Right ventricle myocardium inferior (tissue), 1 donor: Measurements from ENCODE around the gene CTSD. TPM values are rescaled to one million over a fixed set of nuclear protein-coding genes. Genes with fewer than 3 reads are reported as not detected.

Experiments
- ATAC-seq: fragments of 200-7000 bp; cut with Tn5 transposase; one replicate; pipeline ENCODE4 v1.9.1; 2020; ENCODE audit warnings: mild to moderate bottlenecking, moderate library complexity
- DNase-seq: peaks from one replicate; pipeline ENCODE4 v3.0.0; 2021; ENCODE audit errors: missing footprints
- intact Hi-C: fragments of 100-400 bp; cut with DNase I; formaldehyde crosslinking; loops from one replicate; pipeline ENCODE4 v1.11.0; 2022
- total RNA-seq: library from RNA; stranded (reverse); fragmentation: NEBNext Ultra II Directional; extraction: Animal tissue kit (Norgen Biotek cat#: 25700); gene quantifications from one replicate; pipeline ENCODE4 v1.2.1, GENCODE V29; 2021
- donor health status: DM: no; HTN: yes; CAD: no; lungs with severe emphysema.

The CTSD gene
- total RNA-seq, 1 donor from 2014 or later = 957 TPM

- ATAC-seq = peak; percentile 82
- no peak for DNase-seq
- intact Hi-C loops = loop anchor here (5.0 kb wide), 1 partner anchor 47 kb away; the partner anchor contains the start of gene CTSD
Observed at GRCh38 chr11:1714908-1715885, 48.5 kb downstream of the CTSD start.

- intact Hi-C loops = no loop called here
- ATAC-seq (no peak), DNase-seq (no peak)
Observed at GRCh38 chr11:1708716-1709115, 55.0 kb downstream of the CTSD start.

DNA sequence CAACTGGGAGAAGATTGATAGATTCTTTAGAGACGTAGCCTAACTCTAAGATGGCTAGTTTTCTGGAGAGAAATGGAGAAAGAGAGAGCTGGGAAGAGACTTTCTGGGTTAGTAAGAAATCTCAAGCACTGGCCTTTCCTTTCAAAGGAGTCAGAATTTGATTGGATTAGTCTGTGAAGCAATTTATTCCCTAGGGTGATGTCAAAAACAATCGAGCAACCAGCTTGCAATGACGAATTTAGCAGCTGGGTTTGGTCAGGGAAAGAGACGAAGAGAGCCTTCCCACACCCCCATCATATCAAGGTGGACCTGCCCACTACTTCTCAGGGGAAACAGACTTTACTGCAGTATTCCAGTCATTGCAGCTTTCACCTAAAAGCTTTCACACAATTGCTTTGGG is 56.0 kb downstream of the CTSD start:
- intact Hi-C loops = no loop called here
- ATAC-seq (no peak), DNase-seq (no peak)

DNA sequence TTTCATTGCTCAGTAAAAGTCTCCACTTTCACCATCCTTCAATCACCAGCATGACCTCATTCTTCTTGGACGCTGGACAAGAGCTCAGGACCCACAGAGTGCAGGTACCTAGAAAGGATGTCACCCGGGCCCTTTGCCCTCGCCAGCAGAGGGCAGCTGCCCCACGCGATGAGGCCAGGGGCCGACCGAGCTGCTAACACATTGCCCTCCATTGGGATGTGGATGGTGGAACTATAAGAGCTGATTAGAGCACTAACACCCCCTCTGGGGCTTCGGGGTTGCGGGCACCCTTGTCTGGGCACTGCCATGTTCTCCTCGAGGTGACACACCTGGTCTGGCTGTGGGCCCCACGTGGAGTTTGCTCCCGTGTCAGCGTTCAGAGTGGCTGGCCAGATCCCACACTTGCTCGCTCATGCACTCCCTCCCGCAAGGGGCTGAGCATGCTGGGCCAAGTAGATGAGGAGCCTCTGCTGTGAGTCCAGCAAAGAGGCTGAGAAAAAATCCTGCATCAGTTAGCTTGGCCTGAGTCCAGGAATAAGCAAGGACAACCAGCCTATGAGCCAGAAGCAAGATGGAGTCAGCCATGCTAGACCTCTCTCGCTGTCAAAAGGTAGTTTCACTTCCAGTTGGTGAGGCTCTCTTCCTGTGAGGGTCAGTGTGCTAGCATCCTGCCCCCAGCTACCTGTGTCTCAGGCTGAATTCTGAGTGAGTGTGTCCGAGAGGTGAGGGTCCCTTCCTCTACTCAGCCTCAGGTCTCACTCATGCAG is 56.9 kb downstream of the CTSD start:
- ATAC-seq (peak; percentile 81), DNase-seq (peak; percentile 74)
- intact Hi-C loops = no loop called here

- no peak for ATAC-seq
- intact Hi-C loops = no loop called here
- no peak for DNase-seq
Observed at GRCh38 chr11:1705126-1706052, 58.3 kb downstream of the CTSD start.

DNA sequence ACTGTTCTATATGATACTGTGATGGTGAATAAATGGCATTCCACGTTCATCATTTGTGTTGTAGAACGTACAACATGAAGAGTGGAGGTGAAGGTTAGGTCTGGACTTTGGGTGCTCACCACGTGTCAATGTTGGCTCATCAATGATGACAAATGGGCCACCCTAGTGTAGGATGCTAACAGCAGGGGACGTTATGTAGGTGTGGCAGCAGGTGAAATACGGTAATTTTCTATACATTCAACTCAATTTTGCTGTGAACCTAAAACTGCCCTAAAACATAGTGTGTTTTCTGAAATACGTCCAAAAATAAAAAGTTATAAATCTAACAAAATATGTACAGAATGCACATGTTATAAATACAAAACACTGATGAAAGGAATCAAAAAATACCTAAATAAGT is 60.6 kb downstream of the CTSD start:
- ATAC-seq (no peak), DNase-seq (no peak)
- intact Hi-C loops = no loop called here

Other genes with a start within 250 kb of the CTSD start
- 10.5 TPM for gene DUSP8, start 191.7 kb downstream of the CTSD start, total RNA-seq
- gene KRTAP5-1, start 178.6 kb downstream of the CTSD start, total RNA-seq = not detected
- not detected for gene KRTAP5-2, start 165.6 kb downstream of the CTSD start, total RNA-seq
- gene KRTAP5-3, start 155.5 kb downstream of the CTSD start, total RNA-seq = not detected
- gene KRTAP5-4, start 141.8 kb downstream of the CTSD start, total RNA-seq = not detected
- gene KRTAP5-5, start 134.2 kb downstream of the CTSD start, total RNA-seq = not detected
- not detected for gene KRTAP5-6, start 66.7 kb downstream of the CTSD start, total RNA-seq
- gene IFITM10, start 13.3 kb downstream of the CTSD start, total RNA-seq = 0.92 TPM
- gene SYT8, start 71.1 kb upstream of the CTSD start, total RNA-seq = not detected
- 0.35 TPM for gene TNNI2, start 75.1 kb upstream of the CTSD start, total RNA-seq
- 22.5 TPM for gene LSP1, start 89.2 kb upstream of the CTSD start, total RNA-seq
- 5.0 TPM for gene PRR33, start 128.0 kb upstream of the CTSD start, total RNA-seq
- gene TNNT3, start 155.8 kb upstream of the CTSD start, total RNA-seq = 36.3 TPM
- gene MRPL23, start 183.4 kb upstream of the CTSD start, total RNA-seq = 107 TPM
- 611 TPM for gene H19, start 233.9 kb upstream of the CTSD start, total RNA-seq